ENCODE results near the gene B4GALT1.
"Not testable (repeated sequence)": the region's sequence is repeated elsewhere in the genome, so short reads cannot be mapped to it uniquely, and the experiment has no call there.

Gene B4GALT1

GRCh38 chr9:33161589-33162132 is 5.5 kb downstream of the B4GALT1 start:
- DNase-seq, result no peak

DNA sequence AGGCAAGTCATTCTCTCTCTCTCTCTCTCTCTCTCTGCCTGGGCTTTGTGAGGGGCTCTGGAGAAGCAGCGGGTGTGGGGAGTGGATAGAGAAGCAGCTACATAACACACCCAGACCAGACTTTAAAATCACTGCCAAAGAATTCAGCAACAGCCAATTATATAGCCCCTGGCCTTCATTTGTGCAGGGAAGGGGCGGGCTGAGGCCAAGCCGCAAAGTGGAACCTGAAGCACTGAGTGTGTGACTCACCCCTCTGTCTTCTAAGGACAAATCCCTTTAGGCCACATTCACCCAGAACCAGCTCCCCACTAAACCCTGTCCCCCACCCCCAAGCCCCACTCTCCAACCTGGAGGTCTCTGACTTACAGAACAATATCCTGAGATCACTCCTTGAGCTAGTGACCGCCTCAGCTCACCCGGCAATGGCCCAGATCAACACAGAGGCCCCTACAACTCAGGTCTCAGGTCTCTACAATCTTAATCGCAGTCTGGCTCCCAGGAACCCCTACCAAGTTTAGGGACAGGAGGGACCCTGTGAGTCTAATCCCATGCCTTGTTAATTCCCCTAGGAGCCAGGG is 6.0 kb downstream of the B4GALT1 start:
- DNase-seq, result no peak

DNA sequence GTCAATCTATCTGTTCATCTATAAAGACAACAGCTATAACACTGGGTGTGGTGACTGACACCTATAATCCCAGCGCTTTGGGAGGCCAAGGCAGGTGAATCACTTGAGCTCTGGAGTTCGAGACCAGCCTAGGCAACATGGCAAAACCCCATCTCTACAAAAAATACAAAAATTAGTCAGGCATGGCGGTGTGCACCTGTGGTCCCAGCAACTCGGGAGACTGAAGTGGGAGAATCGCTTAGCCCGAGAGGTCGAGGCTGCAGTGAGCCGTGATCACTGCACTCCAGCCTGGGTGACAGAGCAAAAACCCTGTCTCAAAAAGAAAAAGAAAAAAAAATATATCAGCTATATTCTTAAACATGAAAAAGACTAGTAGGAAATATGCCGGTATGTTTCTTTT is 6.7 kb downstream of the B4GALT1 start:
- not testable (repeated sequence) for DNase-seq

DNA sequence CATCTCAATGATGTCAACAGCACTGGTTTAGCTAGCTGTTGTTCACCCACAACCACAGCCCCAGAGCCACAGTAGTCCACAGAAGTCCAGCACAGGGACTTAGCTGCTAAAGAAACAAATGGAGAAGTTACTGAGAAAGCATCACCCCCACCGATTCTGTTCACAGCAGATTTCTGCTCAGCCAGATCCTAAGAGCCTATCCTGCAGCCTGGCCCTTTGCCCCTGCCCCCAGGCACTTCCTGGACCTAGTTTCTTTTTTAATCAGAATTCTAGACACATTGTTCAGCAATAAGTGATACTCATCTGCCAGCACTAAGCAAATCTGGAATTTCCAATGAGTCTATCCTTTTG is 7.4 kb downstream of the B4GALT1 start:
- DNase-seq, result no peak

GRCh38 chr9:33158843-33159776 is 8.0 kb downstream of the B4GALT1 start:
- no peak for DNase-seq

- DNase-seq, result no peak
Observed at GRCh38 chr9:33157960-33158842, 8.9 kb downstream of the B4GALT1 start.

DNA sequence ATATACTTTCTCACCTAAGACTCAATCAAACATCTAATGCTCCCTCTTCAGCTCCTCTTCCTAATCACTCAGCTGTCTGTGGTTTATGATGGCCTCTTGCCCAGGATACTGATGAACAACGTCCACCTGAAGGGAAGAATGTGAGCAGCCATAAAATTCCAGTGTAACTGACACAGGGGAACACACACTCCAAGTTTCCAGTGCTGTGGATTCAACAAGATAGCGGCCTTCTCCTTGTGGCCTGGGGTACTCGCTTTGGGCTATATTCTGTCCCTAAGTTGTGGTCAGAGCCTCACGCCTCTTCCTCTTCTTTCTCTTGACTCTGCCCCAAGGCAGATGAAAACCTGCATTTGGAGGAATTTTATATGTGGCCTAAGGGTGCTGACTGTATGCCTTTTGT is 11.7 kb downstream of the B4GALT1 start:
- DNase-seq, result no peak

DNA sequence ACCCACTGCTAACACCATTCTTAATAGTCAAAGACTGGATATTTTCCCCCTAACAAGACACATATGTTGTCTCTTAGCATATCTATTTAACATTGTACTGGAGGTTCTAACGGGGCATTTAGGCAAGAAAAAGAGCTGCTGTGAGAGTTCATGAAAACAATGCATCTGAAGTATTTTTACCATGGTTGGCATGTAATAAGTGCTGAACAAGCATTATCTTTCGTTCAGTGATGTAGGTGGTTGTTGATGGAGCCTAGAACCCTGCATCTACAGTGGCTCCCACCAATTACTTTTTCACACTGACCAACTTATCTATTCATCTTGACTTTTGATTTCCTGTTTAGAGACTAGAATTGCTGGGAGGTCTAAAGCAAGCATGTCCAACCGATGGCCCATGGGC is 12.8 kb downstream of the B4GALT1 start:
- no peak for DNase-seq

DNA sequence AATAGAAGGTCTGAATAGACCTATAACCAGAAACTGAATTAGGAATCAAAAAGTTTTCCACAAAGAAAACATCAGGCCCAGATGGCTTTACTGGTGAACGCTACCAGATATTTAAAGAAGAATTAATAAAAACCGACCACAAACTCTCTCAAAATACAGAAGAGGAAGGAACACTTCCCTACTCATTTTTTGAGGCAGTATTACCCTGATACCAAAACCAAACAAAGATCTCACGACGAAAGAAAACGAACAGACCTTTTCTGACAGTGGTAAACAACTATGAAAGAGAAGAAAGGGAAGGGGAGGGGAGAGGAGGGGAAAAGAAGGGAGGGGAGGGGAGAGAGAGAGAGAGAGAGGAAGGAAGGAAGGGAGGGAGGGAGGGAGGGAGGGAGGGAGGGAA is 13.5 kb downstream of the B4GALT1 start:
- no peak for DNase-seq

GRCh38 chr9:33153001-33153400 is 14.1 kb downstream of the B4GALT1 start:
- no peak for DNase-seq

DNA sequence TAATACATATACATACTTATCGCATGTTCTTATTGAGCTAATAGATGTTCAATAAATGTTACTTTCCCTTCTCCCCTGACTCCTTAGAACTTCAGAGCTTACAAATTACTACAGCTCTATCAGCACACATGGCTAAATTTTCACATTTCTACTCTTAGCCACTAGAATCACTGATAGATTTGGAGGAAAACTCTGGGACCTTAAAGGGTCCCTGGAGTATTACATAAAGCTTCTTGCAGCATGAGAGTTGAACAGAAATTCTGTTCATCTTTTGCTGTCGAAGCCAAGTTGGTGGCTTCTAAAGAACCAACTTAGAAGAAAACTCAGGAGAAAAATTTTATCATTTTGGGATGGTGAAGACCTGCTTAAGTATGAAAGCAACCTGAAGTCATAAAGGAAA is 15.5 kb downstream of the B4GALT1 start:
- no peak for DNase-seq

- no peak for DNase-seq
Observed at GRCh38 chr9:33151007-33151557, 16.1 kb downstream of the B4GALT1 start.

GRCh38 chr9:33148367-33149014 is 18.6 kb downstream of the B4GALT1 start:
- no peak for DNase-seq

DNA sequence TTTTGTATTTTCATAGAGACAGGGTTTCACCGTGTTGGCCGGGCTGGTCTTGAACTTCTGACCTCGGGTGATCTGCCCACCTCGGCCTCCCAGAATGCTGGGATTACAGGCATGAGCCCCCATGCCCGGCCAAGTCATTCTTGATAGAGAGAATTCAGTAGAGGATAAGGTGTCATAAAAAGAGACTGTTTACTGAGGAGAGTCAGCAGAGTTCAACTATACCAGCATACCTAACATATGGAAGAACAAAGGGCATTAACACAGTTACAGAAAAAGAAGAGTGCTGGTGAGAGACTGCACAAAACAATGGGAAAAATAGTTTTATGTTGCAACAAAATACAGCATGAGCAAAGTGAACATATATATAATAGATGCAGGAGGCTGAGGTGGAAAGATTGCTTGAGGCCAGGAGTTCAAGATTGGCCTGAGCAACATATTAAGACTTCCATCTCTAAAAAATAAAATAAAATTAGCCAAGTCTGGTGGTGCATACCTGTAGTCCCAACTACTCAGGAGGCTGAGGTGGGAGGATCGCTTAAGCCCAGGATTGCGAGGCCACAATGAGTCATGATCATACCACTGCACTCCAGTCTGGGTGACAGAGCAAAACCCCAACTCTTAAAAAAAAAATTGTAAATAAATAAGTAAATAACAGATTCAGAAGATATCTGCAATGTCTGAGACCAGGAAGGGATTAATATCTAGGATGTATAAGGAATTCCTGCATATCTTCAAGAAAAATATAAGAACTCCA is 19.5 kb downstream of the B4GALT1 start:
- DNase-seq, result no peak

- no peak for DNase-seq
Observed at GRCh38 chr9:33146298-33146697, 20.8 kb downstream of the B4GALT1 start.

GRCh38 chr9:33144551-33144950 is 22.6 kb downstream of the B4GALT1 start:
- DNase-seq, result no peak

DNA sequence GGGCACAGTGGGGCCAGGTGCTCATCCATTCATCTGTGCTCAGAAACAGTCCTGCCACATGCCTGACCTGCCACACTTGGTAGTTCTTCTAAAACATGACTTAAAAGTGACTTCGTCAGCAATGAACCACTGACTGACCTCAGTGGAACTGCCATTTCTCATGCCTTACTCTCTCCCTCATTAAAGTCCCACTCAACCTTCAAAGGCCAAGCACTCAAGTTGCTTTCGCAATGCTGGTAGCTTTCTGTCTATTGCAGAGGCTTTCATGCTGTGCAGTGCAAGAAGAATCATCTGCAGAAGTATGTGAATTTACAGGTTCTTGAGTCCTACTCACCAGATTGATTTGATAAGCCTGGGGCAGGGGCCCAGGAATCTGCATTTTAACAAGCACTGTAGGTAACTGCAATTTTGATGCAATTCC is 23.9 kb downstream of the B4GALT1 start:
- DNase-seq, result no peak

DNA sequence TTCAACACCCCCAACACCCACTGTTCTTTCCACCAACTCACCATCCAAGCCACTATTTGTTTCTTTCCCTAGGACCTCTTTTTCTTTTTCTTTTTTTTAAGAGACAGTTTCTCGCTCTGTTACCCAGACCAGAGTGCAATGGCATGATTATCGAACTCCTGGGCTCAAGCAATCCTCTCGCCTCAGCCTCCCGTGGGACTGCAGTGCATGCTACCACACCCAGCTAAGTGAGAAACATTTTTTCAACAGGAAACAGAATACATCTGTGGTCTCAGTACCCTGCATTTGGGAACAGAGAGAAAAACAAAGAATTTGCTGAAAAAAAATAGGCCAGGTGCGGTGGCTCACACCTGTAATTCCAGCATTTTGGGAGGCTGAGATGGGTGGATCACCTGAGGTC is 24.6 kb downstream of the B4GALT1 start:
- DNase-seq, result no peak

DNA sequence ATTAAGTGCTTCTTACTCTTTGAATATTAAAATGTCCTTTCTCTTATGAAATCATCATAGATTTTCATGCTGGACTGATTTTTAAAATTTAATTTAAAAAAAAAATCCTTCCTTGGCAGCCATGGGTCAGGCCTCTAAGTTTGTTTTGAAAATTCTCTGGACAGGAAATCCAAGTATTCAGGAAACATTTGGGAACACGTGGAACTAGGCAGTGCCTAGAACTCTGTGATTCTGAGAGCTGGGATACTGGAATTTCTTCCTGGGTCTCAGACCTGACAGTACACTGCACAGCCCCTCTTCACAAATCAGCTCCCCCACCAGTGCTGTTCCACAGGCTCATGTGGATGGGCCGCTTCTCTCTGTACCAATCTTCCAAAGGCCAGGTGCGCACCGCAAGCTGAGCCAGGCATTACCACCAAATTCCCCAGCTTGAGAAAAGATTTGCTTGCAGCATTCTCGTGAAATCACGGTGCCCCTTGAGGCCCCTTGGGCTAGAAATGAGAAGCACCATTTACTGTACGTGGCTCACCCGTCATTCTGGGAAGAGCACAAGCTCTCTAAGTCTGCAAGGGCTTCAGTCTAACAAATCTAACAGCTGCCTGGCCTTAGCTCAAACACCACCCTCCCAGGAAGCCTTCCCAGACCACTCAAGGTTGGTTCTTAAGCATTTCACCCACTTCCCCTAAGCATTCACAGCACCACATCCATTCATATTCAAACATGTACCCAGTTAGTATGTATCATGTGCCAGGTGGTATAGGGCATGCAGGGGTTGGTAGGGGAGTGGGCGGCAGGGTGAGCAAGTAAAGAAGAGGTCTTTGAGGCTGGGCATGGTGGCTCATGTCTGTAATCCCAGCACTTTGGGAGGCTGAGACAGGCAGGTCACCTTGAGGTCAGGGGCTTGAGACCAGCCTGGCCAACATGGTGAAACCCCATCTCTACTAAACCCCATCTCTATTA is 26.5 kb downstream of the B4GALT1 start:
- no peak for DNase-seq

All from activated CD4-positive, alpha-beta T cell treated with anti-CD3 and anti-CD28 coated beads for 1 hour (primary cell).